ENCODE measurements around the gene SBF2.

DNA sequence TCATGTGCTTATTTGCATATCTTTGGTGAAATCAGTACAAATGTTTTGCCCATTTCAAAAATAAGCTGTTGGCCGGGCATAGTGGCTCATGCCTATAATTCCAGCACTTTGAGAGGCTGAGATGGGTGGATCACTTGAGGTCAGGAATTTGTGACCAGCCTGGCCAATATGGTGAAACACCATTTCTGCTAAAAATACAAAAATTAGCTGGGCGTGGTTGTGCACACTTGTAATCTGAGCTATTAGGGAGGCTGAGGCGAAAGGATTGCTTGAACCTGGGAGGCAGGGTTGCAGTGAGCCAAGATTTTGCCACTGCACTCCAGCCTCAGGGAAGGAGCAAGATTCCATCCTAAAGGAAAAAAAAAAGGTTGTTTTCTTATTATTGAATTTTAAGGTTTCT lies 494.1 kb downstream of the SBF2 start:
- TF ChIP-seq, protein P1, sequence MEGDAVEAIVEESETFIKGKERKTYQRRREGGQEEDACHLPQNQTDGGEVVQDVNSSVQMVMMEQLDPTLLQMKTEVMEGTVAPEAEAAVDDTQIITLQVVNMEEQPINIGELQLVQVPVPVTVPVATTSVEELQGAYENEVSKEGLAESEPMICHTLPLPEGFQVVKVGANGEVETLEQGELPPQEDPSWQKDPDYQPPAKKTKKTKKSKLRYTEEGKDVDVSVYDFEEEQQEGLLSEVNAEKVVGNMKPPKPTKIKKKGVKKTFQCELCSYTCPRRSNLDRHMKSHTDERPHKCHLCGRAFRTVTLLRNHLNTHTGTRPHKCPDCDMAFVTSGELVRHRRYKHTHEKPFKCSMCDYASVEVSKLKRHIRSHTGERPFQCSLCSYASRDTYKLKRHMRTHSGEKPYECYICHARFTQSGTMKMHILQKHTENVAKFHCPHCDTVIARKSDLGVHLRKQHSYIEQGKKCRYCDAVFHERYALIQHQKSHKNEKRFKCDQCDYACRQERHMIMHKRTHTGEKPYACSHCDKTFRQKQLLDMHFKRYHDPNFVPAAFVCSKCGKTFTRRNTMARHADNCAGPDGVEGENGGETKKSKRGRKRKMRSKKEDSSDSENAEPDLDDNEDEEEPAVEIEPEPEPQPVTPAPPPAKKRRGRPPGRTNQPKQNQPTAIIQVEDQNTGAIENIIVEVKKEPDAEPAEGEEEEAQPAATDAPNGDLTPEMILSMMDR (IDR thresholded peaks at IDR 0.05) = no peak
- TF ChIP-seq POLR2A (IDR thresholded peaks at IDR 0.05) = no peak

Data from esophagus squamous epithelium (tissue), 4 donors.